ENCODE results near the gene ACTRT2.

ACTRT2 gene

DNA sequence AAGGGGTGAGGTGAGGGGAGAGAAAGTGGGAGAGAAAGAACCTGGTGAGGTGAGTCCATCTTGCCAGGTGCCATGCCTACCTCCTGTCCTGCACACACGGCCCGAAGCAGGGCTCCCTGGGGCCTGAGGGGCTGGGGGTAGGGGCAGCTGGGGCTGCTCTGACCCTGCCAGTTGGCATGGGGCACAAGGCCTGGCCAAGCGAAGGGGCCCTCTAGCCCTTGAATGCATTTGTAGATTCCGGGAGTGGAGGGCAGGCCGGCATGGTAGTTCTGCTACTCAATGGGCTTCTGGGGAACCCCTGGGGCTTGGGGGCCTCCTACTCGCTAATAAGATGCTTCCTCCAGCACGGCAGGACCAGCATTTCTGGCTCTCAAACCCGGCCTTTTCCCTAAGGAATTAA lies 44.1 kb downstream of the ACTRT2 start:
- FAIRE-seq: no peak
- TF ChIP-seq POLR2A (IDR thresholded peaks at IDR 0.05; ENCODE audit: low read depth, low read length) (no peak), PAX5 (IDR thresholded peaks at IDR 0.05; ENCODE audit: insufficient read depth, low read length, severe bottlenecking) (no peak), POLR2AphosphoS5 (IDR thresholded peaks at IDR 0.05; ENCODE audit: low read depth, low read length) (no peak), SPI1 (IDR thresholded peaks at IDR 0.05; ENCODE audit: low read depth, low read length) (no peak), TAF1 (IDR thresholded peaks at IDR 0.05; ENCODE audit: low read depth, low read length) (no peak), POU2F2 (IDR thresholded peaks at IDR 0.05; ENCODE audit: low read depth, low read length) (no peak)
- no peak for DNase-seq (ENCODE audit: insufficient read length, low spot score)

DNA sequence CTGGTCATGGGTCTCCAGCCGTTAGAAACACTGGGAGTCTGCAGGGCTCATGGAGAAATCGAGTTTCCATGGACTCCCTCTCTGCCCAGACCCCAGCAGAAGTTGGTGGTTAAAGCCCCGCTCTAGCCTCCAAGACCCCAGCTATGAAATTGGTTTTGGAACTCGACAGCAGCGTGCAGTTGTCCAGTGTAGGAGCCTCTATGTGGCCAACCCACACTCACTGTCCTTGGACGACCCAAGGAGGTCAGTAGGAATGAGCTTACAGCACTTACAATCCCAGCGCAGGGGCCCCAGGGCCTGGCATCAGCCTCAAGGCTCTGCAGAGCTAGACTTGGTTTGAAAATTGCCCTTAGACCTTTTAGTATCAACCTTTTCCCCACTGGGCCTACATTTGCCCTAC lies 44.5 kb downstream of the ACTRT2 start:
- no peak for FAIRE-seq
- TF ChIP-seq TAF1 (IDR thresholded peaks at IDR 0.05; ENCODE audit: low read depth, low read length) (no peak), PAX5 (IDR thresholded peaks at IDR 0.05; ENCODE audit: insufficient read depth, low read length, severe bottlenecking) (no peak), SPI1 (IDR thresholded peaks at IDR 0.05; ENCODE audit: low read depth, low read length) (no peak), POU2F2 (IDR thresholded peaks at IDR 0.05; ENCODE audit: low read depth, low read length) (no peak), POLR2A (IDR thresholded peaks at IDR 0.05; ENCODE audit: low read depth, low read length) (no peak), POLR2AphosphoS5 (IDR thresholded peaks at IDR 0.05; ENCODE audit: low read depth, low read length) (no peak)

DNA sequence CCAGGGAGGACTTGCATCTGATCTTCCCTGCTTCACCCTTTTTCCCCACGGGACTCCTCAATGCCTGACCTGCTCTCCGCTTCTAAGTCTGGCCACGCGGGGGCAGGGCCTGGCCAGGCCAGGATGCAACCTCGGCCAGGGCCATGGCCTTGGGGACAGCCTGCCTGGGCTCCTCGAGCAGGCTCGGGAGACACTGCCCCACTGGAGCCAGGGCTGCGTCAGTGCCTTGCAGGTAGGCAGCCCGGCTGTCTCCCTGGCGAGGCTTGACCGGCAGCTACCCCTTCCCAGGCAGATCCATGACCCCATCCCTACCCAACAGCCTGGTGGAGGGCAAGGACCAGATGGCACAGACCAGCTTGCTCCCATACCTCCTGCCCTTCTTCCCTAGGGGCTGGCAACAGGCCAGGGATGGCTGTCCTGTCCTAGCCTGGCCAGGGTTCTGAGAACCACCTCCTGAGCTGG lies 45.0 kb downstream of the ACTRT2 start:
- no peak for DNase-seq (ENCODE audit: insufficient read length, low spot score)
- FAIRE-seq: no peak
- TF ChIP-seq POLR2AphosphoS5 (IDR thresholded peaks at IDR 0.05; ENCODE audit: low read depth, low read length) (no peak), POU2F2 (IDR thresholded peaks at IDR 0.05; ENCODE audit: low read depth, low read length) (no peak), SPI1 (IDR thresholded peaks at IDR 0.05; ENCODE audit: low read depth, low read length) (no peak), POLR2A (IDR thresholded peaks at IDR 0.05; ENCODE audit: low read depth, low read length) (no peak), PAX5 (IDR thresholded peaks at IDR 0.05; ENCODE audit: insufficient read depth, low read length, severe bottlenecking) (no peak), TAF1 (IDR thresholded peaks at IDR 0.05; ENCODE audit: low read depth, low read length) (no peak)

More for the DNA sequence above, 44.5 kb downstream of the ACTRT2 start:
- no peak for DNase-seq (ENCODE audit: insufficient read length, low spot score)

DNA sequence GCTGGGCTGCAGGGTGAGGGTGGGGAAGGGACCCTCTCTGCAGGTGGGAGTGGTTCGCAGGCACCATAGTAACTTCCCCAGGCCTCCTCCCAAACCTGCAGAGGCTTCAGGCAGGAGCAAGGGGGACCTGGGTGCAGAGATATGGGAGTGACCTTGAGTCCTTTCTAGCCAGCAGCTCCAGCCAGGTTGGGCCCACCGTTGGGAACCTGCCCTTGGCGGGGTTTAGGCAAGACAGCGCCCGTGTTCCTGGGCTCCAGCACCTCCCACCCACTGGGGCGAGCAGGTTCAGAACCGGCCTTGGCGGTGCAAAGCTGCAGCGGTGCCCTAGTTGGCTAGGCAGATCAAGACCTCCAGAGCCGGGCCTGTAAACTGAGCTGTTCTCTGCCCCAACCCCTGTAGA lies 45.6 kb downstream of the ACTRT2 start:
- FAIRE-seq: no peak
- DNase-seq (ENCODE audit: insufficient read length, low spot score): no peak
- no peak for TF ChIP-seq TAF1 (IDR thresholded peaks at IDR 0.05; ENCODE audit: low read depth, low read length)
- TF ChIP-seq SPI1 (IDR thresholded peaks at IDR 0.05; ENCODE audit: low read depth, low read length): no peak
- no peak for TF ChIP-seq POLR2AphosphoS5 (IDR thresholded peaks at IDR 0.05; ENCODE audit: low read depth, low read length)
- TF ChIP-seq POLR2A (IDR thresholded peaks at IDR 0.05; ENCODE audit: low read depth, low read length): no peak
- TF ChIP-seq POU2F2 (IDR thresholded peaks at IDR 0.05; ENCODE audit: low read depth, low read length): no peak
- TF ChIP-seq PAX5 (IDR thresholded peaks at IDR 0.05; ENCODE audit: insufficient read depth, low read length, severe bottlenecking): no peak

DNA sequence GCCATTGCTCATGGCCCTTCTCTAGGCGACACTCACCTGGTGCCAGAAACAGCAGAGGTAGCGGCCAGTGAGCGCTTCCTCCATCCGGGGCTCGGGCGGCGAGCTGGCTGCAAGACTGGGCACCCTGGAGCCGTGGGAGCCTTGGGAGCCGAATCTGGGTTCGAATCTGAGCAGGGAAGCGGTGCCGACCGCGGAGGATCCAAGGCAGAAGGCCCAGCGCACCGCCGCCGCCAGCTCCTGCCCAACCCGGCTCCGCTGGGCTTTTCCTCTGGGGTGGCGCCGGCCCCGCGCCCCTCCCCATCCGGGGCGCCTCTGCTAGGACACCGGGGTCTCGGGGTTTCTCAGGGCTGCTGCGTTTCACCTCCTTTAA lies 46.0 kb downstream of the ACTRT2 start:
- DNase-seq (ENCODE audit: insufficient read length, low spot score) (no peak), FAIRE-seq (no peak)
- TF ChIP-seq SPI1 (IDR thresholded peaks at IDR 0.05; ENCODE audit: low read depth, low read length) (no peak), PAX5 (IDR thresholded peaks at IDR 0.05; ENCODE audit: insufficient read depth, low read length, severe bottlenecking) (no peak), TAF1 (IDR thresholded peaks at IDR 0.05; ENCODE audit: low read depth, low read length) (no peak), POLR2AphosphoS5 (IDR thresholded peaks at IDR 0.05; ENCODE audit: low read depth, low read length) (no peak), POLR2A (IDR thresholded peaks at IDR 0.05; ENCODE audit: low read depth, low read length) (no peak), POU2F2 (IDR thresholded peaks at IDR 0.05; ENCODE audit: low read depth, low read length) (no peak)

DNA sequence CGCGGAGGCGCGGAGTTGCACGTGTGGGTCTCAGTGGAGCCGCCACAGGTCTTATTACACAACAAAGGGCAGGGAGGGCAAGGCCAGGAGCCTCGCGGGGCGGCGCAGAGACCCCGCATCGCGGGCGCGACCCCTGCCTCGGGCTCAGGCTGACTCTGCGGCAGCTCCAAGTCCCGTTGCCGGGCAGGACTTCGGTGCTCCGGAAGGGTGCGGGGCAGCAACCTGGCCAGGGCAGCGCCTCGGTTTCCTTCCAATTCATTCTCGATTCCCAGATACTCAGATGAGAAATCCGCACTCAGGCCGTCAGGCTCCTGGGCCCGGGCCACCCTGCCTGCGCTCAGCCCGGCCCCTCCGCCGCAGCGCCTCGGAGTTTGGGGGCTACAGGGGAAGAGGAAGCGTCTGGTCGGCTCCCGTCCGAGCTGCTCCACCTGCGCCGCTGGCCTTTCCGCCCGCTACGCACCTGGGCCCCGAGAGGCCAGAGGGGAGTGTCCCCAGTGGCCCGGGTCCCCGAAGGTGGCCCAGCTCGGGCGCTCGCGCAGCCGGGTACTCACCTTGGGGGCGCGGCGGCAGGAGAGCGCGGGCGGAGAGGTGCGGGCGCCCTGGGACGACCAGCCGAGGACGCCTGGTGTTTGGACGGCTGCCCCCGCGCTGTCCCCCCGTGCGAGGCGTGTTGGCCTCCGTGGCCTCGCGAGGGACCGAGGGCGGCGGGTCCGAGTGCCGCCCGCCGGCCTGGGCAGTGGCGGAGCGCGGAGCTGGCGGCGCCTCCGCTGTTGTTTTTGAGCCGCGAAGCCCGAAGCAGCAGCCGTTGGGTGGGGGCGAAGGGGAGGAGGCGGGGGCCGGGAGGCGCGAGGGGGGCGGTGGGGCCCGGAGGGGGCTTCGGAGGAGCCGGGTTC lies 46.6 kb downstream of the ACTRT2 start:
- DNase-seq (ENCODE audit: insufficient read length, low spot score): no peak
- no peak for TF ChIP-seq PAX5 (IDR thresholded peaks at IDR 0.05; ENCODE audit: insufficient read depth, low read length, severe bottlenecking)
- TF ChIP-seq POLR2AphosphoS5 (IDR thresholded peaks at IDR 0.05; ENCODE audit: low read depth, low read length): no peak
- TF ChIP-seq SPI1 (IDR thresholded peaks at IDR 0.05; ENCODE audit: low read depth, low read length): no peak
- no peak for TF ChIP-seq TAF1 (IDR thresholded peaks at IDR 0.05; ENCODE audit: low read depth, low read length)
- TF ChIP-seq POLR2A (IDR thresholded peaks at IDR 0.05; ENCODE audit: low read depth, low read length): no peak
- no peak for FAIRE-seq

DNA sequence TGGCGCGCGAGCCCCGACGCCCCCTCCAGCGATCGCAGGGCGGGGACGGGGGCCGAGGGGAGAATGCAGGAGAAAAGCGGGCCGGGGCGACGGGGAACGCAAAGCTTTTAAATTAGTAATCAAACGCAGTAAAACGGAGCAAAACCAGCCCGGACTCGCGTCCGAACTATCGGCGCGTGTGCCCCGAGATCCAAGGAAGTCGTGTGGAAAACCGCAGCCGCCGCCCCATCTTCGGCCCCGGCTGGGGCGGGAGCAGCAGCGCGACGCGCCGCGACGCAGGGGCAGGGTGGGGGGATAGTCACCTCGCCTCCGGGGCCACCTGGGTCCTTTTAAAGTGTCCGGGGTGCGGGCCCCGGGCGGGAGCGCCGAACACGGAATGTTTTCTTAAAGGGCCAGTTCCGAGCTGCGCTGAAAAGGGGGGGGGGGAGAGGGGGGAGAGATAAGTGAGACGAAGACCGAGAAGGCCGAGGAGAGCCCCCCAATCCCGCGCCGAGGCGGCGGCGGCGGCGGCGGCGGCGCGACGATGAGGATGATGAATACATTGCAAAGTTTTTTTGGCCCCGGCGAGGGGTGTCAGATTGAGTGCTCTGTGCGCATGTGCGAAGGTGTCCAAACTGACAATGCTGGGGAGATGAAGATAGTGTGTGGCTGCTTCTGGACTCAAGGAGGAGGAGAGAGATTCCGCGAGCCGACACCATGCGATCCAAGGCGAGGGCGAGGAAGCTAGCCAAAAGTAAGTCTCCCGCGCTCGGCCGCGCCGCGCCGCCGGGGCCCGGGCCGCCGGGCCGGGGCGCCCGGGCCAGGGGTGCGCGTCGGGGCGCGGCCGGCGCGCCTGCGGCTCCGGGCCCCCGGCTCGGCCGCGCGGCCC lies 47.5 kb downstream of the ACTRT2 start, which contains the start of gene PRDM16:
TSS of gene PRDM16 (plus strand) at position 640 of the 868 bp plus-strand sequence. CDS start at position 697, 57 bp downstream.
- TF ChIP-seq TAF1 (IDR thresholded peaks at IDR 0.05; ENCODE audit: low read depth, low read length) (no peak), POLR2A (IDR thresholded peaks at IDR 0.05; ENCODE audit: low read depth, low read length) (no peak), POLR2AphosphoS5 (IDR thresholded peaks at IDR 0.05; ENCODE audit: low read depth, low read length) (no peak)
- FAIRE-seq (no peak), DNase-seq (ENCODE audit: insufficient read length, low spot score) (no peak)

DNA sequence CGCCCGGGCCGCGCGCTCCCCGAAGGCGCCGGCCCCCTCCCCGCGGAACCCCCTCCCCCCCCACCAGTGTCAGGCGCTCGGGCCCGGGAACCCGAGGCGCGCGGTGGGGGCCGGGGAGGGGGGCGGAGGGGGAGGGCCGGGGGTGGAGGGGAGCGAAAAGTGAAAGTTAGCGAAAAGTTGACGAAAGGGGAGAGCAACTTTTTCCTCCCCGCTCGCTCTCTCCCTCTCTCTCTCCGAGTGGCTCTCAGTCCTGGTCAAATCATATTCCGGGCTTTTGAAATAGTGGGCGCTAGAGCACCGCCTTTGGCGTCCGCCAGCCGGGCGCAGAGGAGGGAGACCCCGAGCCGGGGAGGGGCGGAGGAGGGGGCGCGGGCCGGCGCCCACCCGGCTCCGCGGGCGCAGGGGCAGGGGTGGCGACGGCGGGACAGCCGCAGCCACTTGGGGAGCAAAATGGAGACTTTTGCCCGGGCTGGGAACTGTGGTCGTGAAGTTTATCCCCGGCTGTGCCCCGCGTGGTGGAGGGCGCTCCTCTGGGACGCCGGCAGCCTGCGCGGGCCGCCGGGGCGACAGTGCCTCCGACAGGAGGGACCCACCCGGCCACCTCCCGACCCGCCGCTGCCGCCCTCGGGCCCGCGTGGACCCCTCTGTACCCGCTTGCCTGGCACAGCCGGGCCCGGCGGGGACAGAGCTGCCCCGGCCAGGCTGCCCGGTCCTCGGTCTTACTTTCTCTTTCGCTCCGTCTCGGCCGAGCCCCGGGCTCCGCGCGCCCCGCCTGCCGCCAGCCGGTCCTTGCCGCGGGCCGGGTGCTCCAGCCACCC lies 48.4 kb downstream of the ACTRT2 start:
- FAIRE-seq: no peak
- DNase-seq (ENCODE audit: insufficient read length, low spot score): no peak
- TF ChIP-seq TAF1 (IDR thresholded peaks at IDR 0.05; ENCODE audit: low read depth, low read length) (no peak), PAX5 (IDR thresholded peaks at IDR 0.05; ENCODE audit: insufficient read depth, low read length, severe bottlenecking) (no peak), POU2F2 (IDR thresholded peaks at IDR 0.05; ENCODE audit: low read depth, low read length) (no peak), POLR2A (IDR thresholded peaks at IDR 0.05; ENCODE audit: low read depth, low read length) (no peak), SPI1 (IDR thresholded peaks at IDR 0.05; ENCODE audit: low read depth, low read length) (no peak), POLR2AphosphoS5 (IDR thresholded peaks at IDR 0.05; ENCODE audit: low read depth, low read length) (no peak)
